ENCODE measurements around the gene C10orf71. TPM values are rescaled to one million over a fixed set of nuclear protein-coding genes. Genes with fewer than 3 reads are reported as not detected.

Gene C10orf71
- total RNA-seq, 1 experiment from 2014 or later, result not detected

DNA sequence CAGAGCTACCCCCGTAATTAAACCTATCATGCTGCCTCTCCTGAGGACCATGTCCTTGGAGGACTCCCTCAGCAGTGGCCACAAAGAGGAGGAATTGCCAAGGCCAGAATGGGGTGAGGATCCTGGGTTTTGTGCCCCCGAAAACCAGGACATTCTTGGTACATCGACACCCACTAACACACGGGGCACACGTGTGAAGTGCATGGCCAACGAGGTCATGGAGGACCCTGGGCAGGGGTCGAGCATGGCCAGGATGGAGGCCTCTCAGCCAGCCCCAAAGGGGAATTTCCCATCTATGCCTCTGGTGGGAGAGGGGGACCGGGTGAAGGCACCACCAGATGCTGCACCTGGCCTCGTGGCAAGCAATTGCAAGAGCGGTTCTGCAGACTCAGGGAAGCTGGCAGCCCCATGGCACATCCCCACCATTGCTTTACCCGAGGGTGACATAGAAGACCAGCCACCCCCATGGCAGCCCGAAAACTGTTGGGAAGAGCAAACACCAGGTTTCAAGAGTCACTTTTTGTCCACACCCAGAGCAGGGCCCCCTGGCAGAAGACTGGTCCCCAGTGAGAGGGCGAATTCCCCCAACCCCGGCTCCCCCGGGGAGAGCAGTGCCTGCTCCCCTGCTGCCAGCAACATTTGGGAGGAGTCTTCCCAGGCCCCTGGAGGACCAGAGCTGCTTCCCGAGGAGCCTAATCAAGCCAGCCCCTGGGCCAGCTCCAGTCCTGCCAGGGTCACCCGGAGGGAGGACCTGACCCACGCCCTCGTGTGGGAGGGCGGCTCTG, 26.4 kb downstream of the C10orf71 start:
- DNase-seq (ENCODE audit: low read depth, low spot score) (no peak), ATAC-seq (no peak)
- Histone ChIP-seq H3K4me3 (ENCODE audit: low read depth in 2 of 2, low read length in 2 of 2) (no peak overlapping the region), H3K27ac (ENCODE audit: low read length) (no peak overlapping the region), H3K9me3 (ENCODE audit: control insufficient read depth, insufficient read depth, low read depth, low read length) (no peaks in the 10 kb centered on the region), H3K27me3 (ENCODE audit: control insufficient read depth, insufficient read depth, low read length) (no peaks in the 10 kb centered on the region; the same call in 1 of the 2 replicates), H3K4me1 (ENCODE audit: control insufficient read depth, insufficient read depth, low read length) (no peaks in the 10 kb centered on the region), H3K36me3 (ENCODE audit: control insufficient read depth, insufficient read depth, low read length) (no peaks in the 10 kb centered on the region)
- ChIA-PET POLR2A (interaction anchor here (0.6 kb wide), 1 partner anchor 288 kb away, joined by 3 read pairs; no protein-coding TSS in a partner anchor), CTCF (interaction anchor here (0.6 to 0.9 kb wide), 2 partner anchors 82 to 335 kb away, joined by 3 to 5 read pairs; no protein-coding TSS in a partner anchor)
- BruUV-seq (replicated peaks), result no TSS peak
- in situ Hi-C loops (cut with HindIII; ENCODE audit: low pct_unique_long_range_greater_than_20kb, low sequenced_read_pairs), result no loop called here
- intact Hi-C loops (cut with micrococcal nuclease; ENCODE audit: unreplicated experiment), result no loop called here
- TF ChIP-seq TCF7L2 (IDR thresholded peaks at IDR 0.05; ENCODE audit: low read depth, low read length) (no peak), SIN3A (IDR thresholded peaks at IDR 0.05; ENCODE audit: borderline replicate concordance, insufficient read depth, low read depth, low read length) (no peak), POLR2AphosphoS5 (IDR thresholded peaks at IDR 0.05; ENCODE audit: low read depth, low read length) (no peak)
- TF ChIP-seq, protein P1, sequence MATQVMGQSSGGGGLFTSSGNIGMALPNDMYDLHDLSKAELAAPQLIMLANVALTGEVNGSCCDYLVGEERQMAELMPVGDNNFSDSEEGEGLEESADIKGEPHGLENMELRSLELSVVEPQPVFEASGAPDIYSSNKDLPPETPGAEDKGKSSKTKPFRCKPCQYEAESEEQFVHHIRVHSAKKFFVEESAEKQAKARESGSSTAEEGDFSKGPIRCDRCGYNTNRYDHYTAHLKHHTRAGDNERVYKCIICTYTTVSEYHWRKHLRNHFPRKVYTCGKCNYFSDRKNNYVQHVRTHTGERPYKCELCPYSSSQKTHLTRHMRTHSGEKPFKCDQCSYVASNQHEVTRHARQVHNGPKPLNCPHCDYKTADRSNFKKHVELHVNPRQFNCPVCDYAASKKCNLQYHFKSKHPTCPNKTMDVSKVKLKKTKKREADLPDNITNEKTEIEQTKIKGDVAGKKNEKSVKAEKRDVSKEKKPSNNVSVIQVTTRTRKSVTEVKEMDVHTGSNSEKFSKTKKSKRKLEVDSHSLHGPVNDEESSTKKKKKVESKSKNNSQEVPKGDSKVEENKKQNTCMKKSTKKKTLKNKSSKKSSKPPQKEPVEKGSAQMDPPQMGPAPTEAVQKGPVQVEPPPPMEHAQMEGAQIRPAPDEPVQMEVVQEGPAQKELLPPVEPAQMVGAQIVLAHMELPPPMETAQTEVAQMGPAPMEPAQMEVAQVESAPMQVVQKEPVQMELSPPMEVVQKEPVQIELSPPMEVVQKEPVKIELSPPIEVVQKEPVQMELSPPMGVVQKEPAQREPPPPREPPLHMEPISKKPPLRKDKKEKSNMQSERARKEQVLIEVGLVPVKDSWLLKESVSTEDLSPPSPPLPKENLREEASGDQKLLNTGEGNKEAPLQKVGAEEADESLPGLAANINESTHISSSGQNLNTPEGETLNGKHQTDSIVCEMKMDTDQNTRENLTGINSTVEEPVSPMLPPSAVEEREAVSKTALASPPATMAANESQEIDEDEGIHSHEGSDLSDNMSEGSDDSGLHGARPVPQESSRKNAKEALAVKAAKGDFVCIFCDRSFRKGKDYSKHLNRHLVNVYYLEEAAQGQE (IDR thresholded peaks at IDR 0.05; ENCODE audit: insufficient read depth in 1 of 2, low read depth in 2 of 2, low read length in 1 of 2), result no peak
- TF ChIP-seq, protein P2, sequence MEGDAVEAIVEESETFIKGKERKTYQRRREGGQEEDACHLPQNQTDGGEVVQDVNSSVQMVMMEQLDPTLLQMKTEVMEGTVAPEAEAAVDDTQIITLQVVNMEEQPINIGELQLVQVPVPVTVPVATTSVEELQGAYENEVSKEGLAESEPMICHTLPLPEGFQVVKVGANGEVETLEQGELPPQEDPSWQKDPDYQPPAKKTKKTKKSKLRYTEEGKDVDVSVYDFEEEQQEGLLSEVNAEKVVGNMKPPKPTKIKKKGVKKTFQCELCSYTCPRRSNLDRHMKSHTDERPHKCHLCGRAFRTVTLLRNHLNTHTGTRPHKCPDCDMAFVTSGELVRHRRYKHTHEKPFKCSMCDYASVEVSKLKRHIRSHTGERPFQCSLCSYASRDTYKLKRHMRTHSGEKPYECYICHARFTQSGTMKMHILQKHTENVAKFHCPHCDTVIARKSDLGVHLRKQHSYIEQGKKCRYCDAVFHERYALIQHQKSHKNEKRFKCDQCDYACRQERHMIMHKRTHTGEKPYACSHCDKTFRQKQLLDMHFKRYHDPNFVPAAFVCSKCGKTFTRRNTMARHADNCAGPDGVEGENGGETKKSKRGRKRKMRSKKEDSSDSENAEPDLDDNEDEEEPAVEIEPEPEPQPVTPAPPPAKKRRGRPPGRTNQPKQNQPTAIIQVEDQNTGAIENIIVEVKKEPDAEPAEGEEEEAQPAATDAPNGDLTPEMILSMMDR (IDR thresholded peaks at IDR 0.05), result no peak

DNA sequence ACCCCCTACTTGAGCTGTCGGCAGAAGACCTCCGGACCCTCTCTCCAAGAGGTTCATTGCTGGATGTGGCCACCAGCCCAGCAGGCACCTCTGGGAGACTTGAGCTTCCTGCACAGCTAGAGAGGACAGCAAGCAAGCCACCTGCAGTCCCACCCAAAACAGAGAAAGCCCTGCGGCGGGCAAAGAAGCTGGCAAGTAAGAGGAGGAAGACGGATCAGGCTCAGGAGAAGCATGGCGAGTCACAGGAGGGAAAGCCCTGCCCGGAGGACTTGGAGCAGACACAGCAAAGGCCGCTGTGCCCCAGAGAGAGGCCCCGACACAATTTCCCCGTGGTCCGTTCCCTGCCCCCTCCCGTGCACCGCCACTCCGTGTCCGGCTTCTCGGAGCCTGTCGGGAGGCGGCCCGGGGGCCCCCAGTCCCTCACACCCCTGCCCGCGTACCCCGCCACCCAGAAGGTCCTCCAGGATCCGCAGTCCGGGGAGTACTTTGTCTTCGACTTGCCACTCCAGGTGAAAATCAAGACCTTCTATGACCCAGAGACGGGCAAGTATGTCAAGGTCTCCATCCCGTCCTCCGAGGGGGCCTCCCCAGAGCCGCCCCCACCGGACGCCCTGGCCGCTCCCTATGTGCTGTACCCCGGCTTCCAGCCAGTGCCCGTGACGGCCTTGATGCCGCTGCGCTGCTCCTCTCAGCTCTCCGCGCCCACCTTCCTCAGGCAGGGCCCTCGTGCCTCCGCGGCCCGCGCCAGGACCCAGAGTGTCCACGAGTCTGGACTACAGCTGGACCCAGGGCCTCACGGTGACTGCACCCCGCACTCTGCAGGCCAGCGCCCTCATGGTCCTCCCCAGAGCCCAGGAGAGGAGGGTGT, 27.2 kb downstream of the C10orf71 start:
- TF ChIP-seq TCF7L2 (IDR thresholded peaks at IDR 0.05; ENCODE audit: low read depth, low read length), result no peak
- ATAC-seq (no peak), DNase-seq (ENCODE audit: low read depth, low spot score) (no peak)
- intact Hi-C loops (cut with micrococcal nuclease; ENCODE audit: unreplicated experiment), result no loop called here
- H3K27ac ChIP-seq (ENCODE audit: low read length), result no peak overlapping the region
- in situ Hi-C loops (cut with HindIII; ENCODE audit: low pct_unique_long_range_greater_than_20kb, low sequenced_read_pairs), result no loop called here
- H3K4me3 ChIP-seq (ENCODE audit: low read depth in 2 of 2, low read length in 2 of 2), result no peak overlapping the region
- no TSS peak for BruUV-seq (replicated peaks)
- H3K36me3 ChIP-seq (ENCODE audit: control insufficient read depth, insufficient read depth, low read length), result no peaks in the 10 kb centered on the region
- H3K27me3 ChIP-seq (ENCODE audit: control insufficient read depth, insufficient read depth, low read length), result no peaks in the 10 kb centered on the region; the same call in 1 of the 2 replicates
- POLR2A ChIA-PET, result no interaction called here
- no peaks in the 10 kb centered on the region for H3K4me1 ChIP-seq (ENCODE audit: control insufficient read depth, insufficient read depth, low read length)
- no peaks in the 10 kb centered on the region for H3K9me3 ChIP-seq (ENCODE audit: control insufficient read depth, insufficient read depth, low read depth, low read length)
- CTCF ChIA-PET, result interaction anchor here (0.6 kb wide), 1 partner anchor 54 kb away, joined by 5 read pairs; no protein-coding TSS in a partner anchor
